Right lobe of liver (tissue), 6 donors: Measurements from ENCODE around the gene ATXN10. TPM values are rescaled to one million over a fixed set of nuclear protein-coding genes. Genes with fewer than 3 reads are reported as not detected.

Experiments
- ATAC-seq, 4 donors: fragments of 200-7000 bp; cut with Tn5 transposase; one replicate each; pipeline ENCODE4 v1.9.1; 2020; ENCODE audit warnings: mild to moderate bottlenecking in 4 of 4, moderate library complexity in 4 of 4
- DNase-seq, 3 donors: peaks; one replicate each; pipeline ENCODE4 v3.0.0-alpha.2; 2020
- H3K27ac ChIP-seq, 3 donors: fragments of 200-600 bp; one replicate each; pipeline ENCODE4 v1.8.0; 2022
- H3K27me3 ChIP-seq, 2 donors: fragments of 200-600 bp; one replicate each; pipeline ENCODE4 v1.8.0; 2022
- H3K36me3 ChIP-seq, 4 donors: fragments of 200-600 bp; sonication (generic) in 1 of 4; one replicate each; pipeline versions ENCODE4 v1.5.1 to v1.8.0; 2017 to 2022; ENCODE audit warnings: control low read depth in 1 of 4
- H3K4me1 ChIP-seq, 4 donors: fragments of 200-600 bp; sonication (generic) in 1 of 4; one replicate each; pipeline versions ENCODE4 v1.5.1 to v1.8.0; 2017 to 2022; ENCODE audit warnings: control low read depth in 1 of 4
- H3K4me3 ChIP-seq, 3 donors: fragments of 200-600 bp; one replicate each; pipeline ENCODE4 v1.8.0; 2022
- H3K9me3 ChIP-seq, 4 donors: fragments of 200-600 bp; sonication (generic) in 1 of 4; one replicate each; pipeline versions ENCODE4 v1.5.1 to v1.8.0; 2017 to 2022; ENCODE audit warnings: control low read depth in 1 of 4
- POLR2A ChIP-seq: fragments of 450-650 bp; IDR thresholded peaks from one replicate; pipeline ENCODE4 v1.6.1; 2017; ENCODE audit warnings: antibody characterized with exemption, mild to moderate bottlenecking
- WGBS: methylation state at CpG from one replicate; pipeline ENCODE4 v1.1.6; 2018; ENCODE audit warnings: low coverage, low lambda C conversion rate; ENCODE audit not compliant: insufficient coverage; ENCODE audit errors: missing lambda C conversion rate; 5-methylcytosine and 5-hydroxymethylcytosine counted together
- intact Hi-C, 2 donors: fragments of 100-400 bp; cut with DNase I; formaldehyde crosslinking; loops; one replicate each; pipeline versions ENCODE4 v1.11.2 to v1.14.1; 2022
- total RNA-seq, 6 experiments: library from RNA; depleted of rRNA in 2 of 6; stranded (reverse); fragments of >200 nt in 2 of 6; fragmentation: NEBNext Ultra II Directional in 3 of 6; extraction: Animal tissue kit (Norgen Biotek cat#: 25700) in 3 of 6; gene quantifications; one replicate each; pipeline versions ENCODE4 v1.1.0 to v1.2.4, GENCODE V29; 2016 to 2023
- TF ChIP-seq, protein P1 (sequence below), 4 donors: fragments of 200-600 bp in 3 of 4; fragments of 450-650 bp in 1 of 4; IDR thresholded peaks; one replicate each; pipeline versions ENCODE4 v1.5.1 to v1.8.0; 2016 to 2022; ENCODE audit warnings: antibody characterized with exemption in 4 of 4, mild to moderate bottlenecking in 2 of 4
- donor health status: DM: no; HTN: yes; CAD: no.
- donor health status: DM: no; HTN: no; CAD: no.
- donor health status: DM: no; HTN: no; CAD: no.
- donor health status: DM: no; HTN: yes; CAD: no.
- donor health status: DM: no; HTN: yes; CAD: no.

ATXN10 gene
- total RNA-seq, 6 experiments from 2014 or later: 70.0 to 118 (median 84.3) TPM

DNA sequence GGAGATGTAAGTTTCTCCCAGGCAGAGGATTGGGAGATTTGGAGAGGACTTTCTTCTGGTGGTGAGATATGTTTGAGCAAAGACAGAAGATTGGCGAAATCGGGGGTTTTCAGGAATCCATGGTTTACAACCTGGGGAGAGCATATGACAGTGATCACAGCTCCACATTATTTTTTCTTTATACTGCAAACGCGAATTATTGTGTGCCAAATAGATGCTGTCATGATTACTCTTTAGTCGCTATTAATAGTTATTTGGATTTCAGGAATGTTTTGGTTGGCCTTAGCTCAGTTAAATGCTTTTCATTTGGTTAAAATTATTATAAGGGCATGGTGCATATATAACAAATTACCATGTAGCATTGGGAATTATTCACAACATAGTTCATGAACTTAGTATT, 15.2 kb downstream of the ATXN10 start:
- H3K36me3 ChIP-seq: peaks cover 0 to 5% (median 0%) of the 10 kb centered on the region in 4 donors
- ATAC-seq (no peak), DNase-seq (no peak)
- no peaks in the 10 kb centered on the region for H3K9me3 ChIP-seq
- TF ChIP-seq, protein P1, sequence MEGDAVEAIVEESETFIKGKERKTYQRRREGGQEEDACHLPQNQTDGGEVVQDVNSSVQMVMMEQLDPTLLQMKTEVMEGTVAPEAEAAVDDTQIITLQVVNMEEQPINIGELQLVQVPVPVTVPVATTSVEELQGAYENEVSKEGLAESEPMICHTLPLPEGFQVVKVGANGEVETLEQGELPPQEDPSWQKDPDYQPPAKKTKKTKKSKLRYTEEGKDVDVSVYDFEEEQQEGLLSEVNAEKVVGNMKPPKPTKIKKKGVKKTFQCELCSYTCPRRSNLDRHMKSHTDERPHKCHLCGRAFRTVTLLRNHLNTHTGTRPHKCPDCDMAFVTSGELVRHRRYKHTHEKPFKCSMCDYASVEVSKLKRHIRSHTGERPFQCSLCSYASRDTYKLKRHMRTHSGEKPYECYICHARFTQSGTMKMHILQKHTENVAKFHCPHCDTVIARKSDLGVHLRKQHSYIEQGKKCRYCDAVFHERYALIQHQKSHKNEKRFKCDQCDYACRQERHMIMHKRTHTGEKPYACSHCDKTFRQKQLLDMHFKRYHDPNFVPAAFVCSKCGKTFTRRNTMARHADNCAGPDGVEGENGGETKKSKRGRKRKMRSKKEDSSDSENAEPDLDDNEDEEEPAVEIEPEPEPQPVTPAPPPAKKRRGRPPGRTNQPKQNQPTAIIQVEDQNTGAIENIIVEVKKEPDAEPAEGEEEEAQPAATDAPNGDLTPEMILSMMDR (IDR thresholded peaks at IDR 0.05): no peak
- no peak overlapping the region for H3K27ac ChIP-seq
- intact Hi-C loops: no loop called here
- H3K4me3 ChIP-seq: no peak overlapping the region
- peaks cover 0 to 17% (median 3%) of the 10 kb centered on the region in 4 donors for H3K4me1 ChIP-seq
- 81% methylated on average over 5 of the region's 5 CpGs for WGBS
- no peaks in the 10 kb centered on the region for H3K27me3 ChIP-seq

DNA sequence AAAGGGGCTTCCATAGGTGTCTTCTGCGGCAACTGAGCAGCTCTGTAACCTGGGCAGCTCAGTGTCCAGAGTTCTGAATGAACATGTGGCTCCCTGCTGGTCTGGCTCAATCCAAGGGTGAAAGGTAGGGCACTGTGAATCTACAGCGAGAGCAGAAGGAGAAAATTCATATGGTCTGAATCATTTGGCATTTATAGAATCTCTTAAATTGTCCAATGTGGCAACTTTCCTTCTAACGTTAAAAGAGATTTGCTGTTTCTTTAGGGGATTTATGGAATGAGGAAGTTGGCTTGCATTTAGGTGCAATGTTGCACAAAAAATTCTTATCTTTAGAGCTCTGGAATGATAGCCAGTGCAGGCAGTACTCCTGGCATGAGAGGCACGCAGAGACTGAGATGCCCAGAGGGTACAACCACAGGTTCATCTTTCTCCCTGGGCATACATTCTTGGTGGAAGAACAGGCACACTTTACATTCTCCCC, 17.0 kb downstream of the ATXN10 start:
- H3K36me3 ChIP-seq: peaks cover 0 to 15% (median 2%) of the 10 kb centered on the region in 4 donors
- no peaks in the 10 kb centered on the region for H3K9me3 ChIP-seq
- peak overlapping the region; percentile 4 to 29 (median 16) for H3K27ac ChIP-seq
- no peak overlapping the region for H3K4me3 ChIP-seq
- TF ChIP-seq, protein P1 (IDR thresholded peaks at IDR 0.05): no peak
- peak; percentile 26 for TF ChIP-seq POLR2A
- H3K4me1 ChIP-seq: peaks cover 0 to 17% (median 3%) of the 10 kb centered on the region in 4 donors
- intact Hi-C loops: no loop called here
- ATAC-seq (peak; percentile 85 to 97 (median 94)), DNase-seq (peak in 2 of 3 donors; percentile 44 to 69)
- WGBS: 14% methylated on average over 4 of the region's 4 CpGs
- no peaks in the 10 kb centered on the region for H3K27me3 ChIP-seq

DNA sequence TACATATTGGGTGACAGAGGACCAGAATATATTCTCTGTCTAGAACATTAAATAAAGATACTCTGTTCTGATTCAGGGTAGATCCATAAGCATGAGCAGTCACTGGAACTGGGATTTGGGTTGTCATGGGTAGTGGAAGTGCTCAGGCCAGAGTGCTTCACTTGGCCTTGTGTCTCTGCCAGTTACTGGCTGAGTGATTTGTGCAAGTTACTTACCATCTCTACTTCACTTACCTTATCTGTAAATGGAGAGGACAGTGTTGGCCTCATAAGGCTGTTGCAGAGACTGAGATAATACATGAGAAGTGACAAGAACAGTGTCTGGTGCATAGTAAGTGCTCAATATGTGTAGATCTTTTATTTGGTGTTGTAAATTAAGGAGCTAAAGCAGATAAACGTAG, 17.6 kb downstream of the ATXN10 start:
- intact Hi-C loops: no loop called here
- Histone ChIP-seq H3K9me3 (no peaks in the 10 kb centered on the region), H3K27me3 (no peaks in the 10 kb centered on the region), H3K4me3 (no peak overlapping the region), H3K4me1 (peaks cover 0 to 17% (median 3%) of the 10 kb centered on the region in 4 donors), H3K36me3 (peaks cover 3 to 19% (median 6%) of the 10 kb centered on the region in 4 donors), H3K27ac (peak overlapping the region; percentile 16 to 29 (median 19))
- 78% methylated on average over 1 of the region's 1 CpG for WGBS
- DNase-seq: no peak
- TF ChIP-seq POLR2A: no peak
- TF ChIP-seq, protein P1 (IDR thresholded peaks at IDR 0.05): no peak
- peak; percentile 8 to 32 (median 15) for ATAC-seq

DNA sequence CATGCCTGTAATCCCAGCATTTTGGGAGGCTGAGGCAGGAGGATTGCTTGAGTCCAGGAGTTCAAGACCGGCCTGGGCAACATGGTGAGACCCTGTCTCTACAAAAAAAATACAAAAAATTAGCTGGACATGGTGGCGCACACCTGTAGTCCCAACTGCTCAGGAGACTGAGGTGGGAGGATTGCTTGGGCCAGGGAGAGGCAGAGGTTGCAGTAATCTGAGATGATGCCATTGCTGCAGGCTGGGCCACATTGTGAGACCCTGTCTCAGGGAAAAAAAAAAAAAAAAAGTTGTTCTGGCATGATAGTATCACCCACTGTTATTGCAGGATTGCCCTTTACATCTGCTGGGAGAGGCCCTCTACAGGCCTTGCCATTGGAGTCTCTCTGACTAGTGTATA, 18.4 kb downstream of the ATXN10 start:
- WGBS: 100% methylated on average over 1 of the region's 2 CpGs
- no peak for ATAC-seq
- TF ChIP-seq, protein P1 (IDR thresholded peaks at IDR 0.05): no peak
- no peak for TF ChIP-seq POLR2A
- intact Hi-C loops: no loop called here
- Histone ChIP-seq H3K4me3 (no peak overlapping the region), H3K36me3 (peaks cover 3 to 20% (median 6%) of the 10 kb centered on the region in 4 donors), H3K27me3 (no peaks in the 10 kb centered on the region), H3K9me3 (no peaks in the 10 kb centered on the region), H3K4me1 (peaks cover 0 to 17% (median 3%) of the 10 kb centered on the region in 4 donors), H3K27ac (no peak overlapping the region)
- no peak for DNase-seq
